Body of pancreas (tissue), 4 donors: Measurements from ENCODE around the gene SLC6A1.

Experiments
- CTCF ChIP-seq, 7 experiments: fragments of 450-650 bp in 4 of 7; fragments of 200-600 bp in 3 of 7; sonication (generic) in 3 of 7; IDR thresholded peaks; one replicate each; pipeline ENCODE4 v1.5.1; 2016 to 2019; ENCODE audit warnings: antibody characterized with exemption in 7 of 7
- POLR2A ChIP-seq, 3 donors: fragments of 450-650 bp; IDR thresholded peaks; one replicate each; pipeline ENCODE4 v1.6.1; 2016; ENCODE audit warnings: antibody characterized with exemption in 3 of 3, mild to moderate bottlenecking in 2 of 3

GRCh38 chr3:10981031-10981430, 11.5 kb upstream of the SLC6A1 start:
- TF ChIP-seq CTCF (IDR thresholded peaks at IDR 0.05) (no peak), POLR2A (IDR thresholded peaks at IDR 0.05) (no peak)
